Skin epidermis (tissue), 12 donors: ENCODE results near the gene MIOS.
"Not testable (repeated sequence)": the region's sequence is repeated elsewhere in the genome, so short reads cannot be mapped to it uniquely, and the experiment has no call there.

ENCODE experiments used
- H3K27ac ChIP-seq, 21 experiments: fragments of 200-600 bp; sonication (generic) in 11 of 21; one replicate each; pipeline ENCODE4 v1.5.0; 2020; ENCODE audit warnings: mild to moderate bottlenecking in 3 of 21, inconsistent platforms in 2 of 21, moderate library complexity in 2 of 21
- H3K4me3 ChIP-seq, 7 experiments: fragments of 200-600 bp; sonication (generic) in 2 of 7; one replicate each; pipeline ENCODE4 v1.5.0; 2020; ENCODE audit warnings: inconsistent platforms in 2 of 7, mild to moderate bottlenecking in 2 of 7, moderate library complexity in 1 of 7

Gene MIOS

DNA sequence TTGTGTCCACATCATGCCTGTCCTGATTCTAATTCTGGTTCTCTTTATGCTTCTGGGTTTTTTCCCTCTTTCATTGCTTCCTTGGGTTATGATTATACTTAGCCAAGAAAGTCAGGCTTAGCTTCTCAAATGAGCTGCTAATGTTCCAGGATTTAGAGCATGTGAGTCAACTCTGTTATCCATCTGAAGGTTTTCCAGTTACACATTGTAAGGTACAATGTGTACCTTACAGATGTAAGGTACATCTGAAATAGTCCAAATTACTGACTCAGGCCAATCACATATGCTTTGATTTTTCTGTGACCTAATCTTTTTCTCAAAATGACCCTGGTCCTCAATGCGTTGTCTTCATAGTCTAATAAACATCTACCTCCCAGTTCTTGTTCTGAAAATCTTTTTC is 13.3 kb upstream of the MIOS start:
- Histone ChIP-seq H3K4me3 (no peak overlapping the region), H3K27ac (peak overlapping the region in 1 of 21 experiments; percentile 10)

DNA sequence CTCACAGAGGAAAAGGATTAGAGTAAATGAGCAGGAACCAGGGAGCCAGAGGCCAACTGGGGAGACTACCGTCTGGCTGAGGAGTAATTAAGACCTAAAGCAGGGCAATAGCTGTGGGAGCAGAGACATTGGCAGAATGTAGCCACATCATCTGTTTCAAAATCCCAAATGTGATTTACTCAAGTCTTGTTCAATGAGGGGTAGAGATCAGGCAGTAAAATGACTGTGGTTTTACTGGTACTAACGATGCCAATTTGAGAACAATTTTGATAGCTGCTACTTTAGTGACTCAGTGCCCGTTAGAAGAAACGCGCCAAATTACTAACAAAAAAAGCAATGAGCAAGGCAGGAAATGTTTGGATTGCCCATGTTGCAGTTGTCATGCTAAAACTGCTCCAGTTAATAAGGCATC is 12.7 kb upstream of the MIOS start:
- H3K4me3 ChIP-seq = no peak overlapping the region
- peak overlapping the region in 3 of 21 experiments; percentile 10 to 32 (median 22) for H3K27ac ChIP-seq

DNA sequence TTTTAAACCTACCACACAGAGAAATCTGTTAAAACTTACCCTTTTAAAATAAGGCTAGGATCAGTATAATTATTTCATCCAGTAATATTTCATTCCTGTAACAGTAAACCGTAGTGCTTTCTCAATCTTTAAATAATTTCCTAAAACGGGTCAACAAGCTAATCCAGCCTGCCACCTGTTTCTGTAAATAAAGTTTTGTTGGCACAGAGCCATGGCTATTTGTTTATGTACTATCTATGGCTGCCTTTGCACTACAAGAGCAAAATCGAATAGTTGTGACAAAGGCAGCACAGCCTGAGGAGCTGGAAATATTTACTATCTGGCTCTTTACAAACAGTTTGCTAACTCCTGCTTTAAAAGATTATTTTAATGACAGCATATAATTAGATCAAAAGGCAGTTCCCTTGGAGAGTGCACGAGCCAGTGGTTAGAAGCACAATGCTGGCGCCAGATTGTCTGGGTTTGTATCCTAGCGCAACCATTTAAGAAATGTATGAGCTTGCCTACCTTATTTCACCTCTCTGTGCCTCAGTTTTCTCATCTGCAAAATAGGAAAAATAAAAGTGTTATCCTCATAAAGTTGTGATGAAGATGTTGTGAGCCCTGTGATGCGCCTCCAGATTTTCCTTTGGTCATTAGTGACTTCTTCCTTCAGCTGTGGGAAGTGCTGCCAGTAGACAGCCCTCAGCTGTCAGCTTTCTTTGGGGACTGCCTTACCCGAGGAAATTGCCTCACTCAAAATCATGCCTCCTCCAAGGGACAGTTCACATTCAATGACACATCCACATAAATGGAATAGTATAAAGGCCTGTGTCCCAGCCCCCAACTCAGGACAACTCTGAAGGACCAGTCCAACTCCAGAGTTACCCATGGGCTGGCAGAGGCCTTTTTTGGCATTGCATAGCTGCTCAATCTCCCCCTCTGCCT is 11.8 kb upstream of the MIOS start:
- H3K4me3 ChIP-seq = no peak overlapping the region

DNA sequence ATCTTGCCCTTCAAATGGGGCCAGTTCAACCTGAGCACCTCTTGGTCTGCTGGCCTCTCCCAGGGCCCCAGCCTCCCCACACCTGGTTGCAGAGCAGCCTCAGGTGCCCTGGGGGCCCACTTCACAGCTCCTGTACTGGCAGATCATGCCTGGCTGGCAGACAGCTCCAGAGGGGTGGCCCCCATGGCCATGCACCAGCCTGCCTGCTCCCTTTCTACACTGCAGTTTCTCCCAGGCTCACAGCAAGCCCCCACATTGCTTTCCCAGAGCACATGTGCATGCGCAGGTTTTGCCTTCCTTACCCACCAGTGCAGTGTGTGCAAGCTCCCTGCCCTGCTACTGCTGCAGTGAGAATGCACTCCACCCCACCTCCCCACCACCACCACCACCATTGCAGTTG is 9.8 kb upstream of the MIOS start:
- Histone ChIP-seq H3K4me3 (no peak overlapping the region), H3K27ac (no peak overlapping the region)

More for the DNA sequence above, 11.8 kb upstream of the MIOS start:
- no peak overlapping the region for H3K27ac ChIP-seq

DNA sequence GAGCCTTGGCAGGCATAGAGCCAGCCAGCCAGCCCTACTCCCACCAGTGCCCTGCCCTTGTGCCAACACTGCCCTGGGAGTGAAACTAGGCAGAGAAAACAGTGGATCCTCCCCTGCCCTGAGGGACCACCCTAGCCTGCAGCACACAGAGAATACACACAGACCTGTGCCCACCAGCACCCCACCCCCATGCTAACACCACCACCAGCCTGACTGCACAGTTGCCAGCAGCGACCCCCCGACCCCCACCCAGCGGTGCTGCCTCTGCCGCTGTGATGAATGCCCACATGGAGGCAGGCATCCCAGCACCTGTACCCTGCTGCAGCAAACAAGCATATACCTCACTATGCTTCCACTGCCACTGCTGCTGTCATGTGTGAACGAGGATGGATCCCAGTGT is 9.4 kb upstream of the MIOS start:
- no peak overlapping the region for H3K4me3 ChIP-seq
- no peak overlapping the region for H3K27ac ChIP-seq

DNA sequence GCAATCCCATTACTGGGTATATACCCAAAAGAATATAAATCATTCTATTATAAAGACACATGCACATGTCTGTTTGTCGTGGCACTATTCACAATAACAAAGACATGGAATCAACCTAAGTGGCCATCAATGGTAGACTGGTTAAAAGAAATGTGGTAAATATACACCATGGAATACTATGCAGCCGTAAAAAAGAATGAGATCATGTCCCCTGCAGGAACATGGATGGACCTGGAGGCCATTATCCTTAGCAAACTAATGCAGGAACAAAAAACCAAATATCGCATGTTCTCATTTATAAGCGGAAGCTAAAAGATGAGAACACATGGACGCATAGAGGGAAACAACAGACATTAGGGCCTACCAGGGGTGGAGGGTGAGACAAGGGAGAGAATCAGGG is 5.1 kb upstream of the MIOS start:
- H3K4me3 ChIP-seq, H3K27ac ChIP-seq: not testable (repeated sequence)

DNA sequence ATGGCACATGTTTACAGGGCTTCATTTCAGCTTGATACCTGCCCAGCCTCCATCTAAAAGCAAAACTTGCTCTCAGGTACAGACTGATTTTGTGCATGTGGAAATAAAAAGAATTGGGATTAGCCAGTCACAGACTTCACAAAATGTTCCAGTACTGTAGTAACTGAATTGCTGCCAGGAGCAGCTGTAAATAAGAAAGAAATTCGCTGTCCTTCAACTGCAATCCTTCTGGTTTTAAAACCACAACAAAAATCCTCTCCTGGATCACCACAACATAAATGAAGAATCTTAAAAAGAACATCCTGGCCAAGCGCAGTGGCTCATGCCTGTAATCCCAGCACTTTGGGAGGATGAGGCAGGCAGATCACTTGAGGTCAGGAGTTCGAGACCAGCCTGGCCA is 3.9 kb upstream of the MIOS start:
- Histone ChIP-seq H3K4me3 (no peak overlapping the region), H3K27ac (peak overlapping the region in 1 of 21 experiments; percentile 8)

DNA sequence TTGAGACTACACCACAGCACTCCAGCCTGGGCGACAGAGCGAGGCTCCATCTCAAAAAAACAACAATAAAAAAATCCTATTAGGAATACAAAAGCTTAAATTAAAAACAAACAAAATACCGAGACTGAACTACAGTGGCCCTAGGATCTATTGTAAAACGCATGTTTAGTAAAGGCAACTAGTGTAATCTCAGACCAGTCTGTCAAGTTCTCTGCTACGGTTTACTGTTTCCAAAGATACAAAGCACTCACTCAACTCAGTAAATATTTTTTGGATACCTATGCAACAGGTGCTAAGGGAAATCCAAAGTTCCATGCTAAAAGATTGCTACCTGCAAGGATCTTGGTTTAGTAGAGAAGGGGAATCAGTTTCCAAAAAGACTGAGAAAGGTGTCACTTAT is 3.4 kb upstream of the MIOS start:
- peak overlapping the region in 2 of 21 experiments; percentile 8 to 44 for H3K27ac ChIP-seq
- H3K4me3 ChIP-seq = no peak overlapping the region

DNA sequence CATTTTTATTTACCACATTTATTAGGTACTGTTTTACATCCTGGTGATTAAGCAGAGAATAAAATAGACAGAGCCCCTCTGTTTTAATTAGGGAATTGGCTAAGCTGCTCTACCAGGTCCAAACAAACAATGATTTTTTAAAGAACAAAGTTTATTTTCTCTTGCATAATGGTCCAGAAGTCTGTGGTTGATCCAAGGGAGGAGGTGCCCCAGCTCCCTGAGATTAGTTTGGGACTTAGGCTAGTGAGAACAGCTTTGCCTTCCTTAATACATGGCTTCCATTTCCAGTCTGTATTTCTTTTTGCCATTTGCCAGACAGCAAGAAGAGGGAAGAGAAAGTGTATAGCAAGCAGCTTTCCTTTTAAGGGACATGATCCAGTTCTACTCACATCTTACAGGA is 2.9 kb upstream of the MIOS start:
- Histone ChIP-seq H3K4me3 (no peak overlapping the region), H3K27ac (peak overlapping the region in 5 of 21 experiments; percentile 8 to 62 (median 19))

DNA sequence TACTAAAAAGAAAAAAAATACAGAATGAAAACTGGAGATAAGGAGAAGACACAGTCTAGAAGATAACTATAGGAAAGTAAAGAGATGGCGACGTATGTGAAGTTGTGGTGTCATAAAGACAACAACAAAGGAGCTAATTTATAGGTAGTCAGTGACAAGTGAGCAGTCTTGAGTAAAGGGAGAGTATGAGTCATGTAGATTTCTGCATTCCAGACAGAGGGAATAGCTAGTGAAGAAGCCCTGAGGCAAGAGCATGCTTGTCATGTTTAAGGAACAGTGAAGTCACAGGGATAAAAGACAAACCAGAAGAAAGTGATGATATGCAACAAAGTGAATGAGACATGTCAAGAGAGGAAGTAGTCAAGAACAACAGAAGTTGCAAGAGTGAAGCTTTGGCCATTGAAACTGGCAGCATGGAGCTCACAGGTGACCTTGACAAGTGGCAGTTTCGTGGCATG is 2.3 kb upstream of the MIOS start:
- H3K4me3 ChIP-seq = no peak overlapping the region
- peak overlapping the region in 3 of 21 experiments; percentile 19 to 62 (median 44) for H3K27ac ChIP-seq

DNA sequence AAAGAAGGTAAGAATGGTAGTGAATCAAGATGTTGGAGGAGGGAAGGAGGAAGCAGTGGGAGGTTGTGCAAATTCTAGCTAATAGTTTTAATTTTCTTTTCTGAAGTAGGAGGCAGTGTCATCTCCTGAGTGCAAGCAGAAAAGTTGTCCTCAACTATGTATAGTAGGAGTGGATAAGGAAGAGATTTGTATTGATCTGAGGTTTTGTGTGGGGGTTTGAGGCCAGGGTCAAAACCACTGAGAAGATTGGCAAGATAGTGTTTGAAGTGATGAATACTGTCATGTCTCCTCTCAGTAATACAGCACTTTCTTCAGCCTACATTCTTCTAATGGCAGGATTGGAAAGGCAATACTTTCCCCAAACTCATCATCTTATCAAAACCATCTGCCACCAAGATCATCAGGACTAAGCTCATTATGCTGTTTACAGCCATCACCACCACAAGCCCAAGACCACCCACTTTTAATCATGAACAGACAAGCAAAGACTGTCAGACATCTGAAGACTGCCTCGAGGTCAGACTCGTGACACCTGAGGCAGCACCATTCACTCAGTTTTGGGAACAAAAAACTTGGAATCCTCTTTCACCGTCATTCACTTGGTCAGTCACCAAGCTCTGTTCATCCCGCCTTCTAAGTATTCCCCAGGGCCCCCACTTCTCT is 1.5 kb upstream of the MIOS start:
- Histone ChIP-seq H3K4me3 (no peak overlapping the region), H3K27ac (peak overlapping the region in 6 of 21 experiments; percentile 89 to 98 (median 96))

DNA sequence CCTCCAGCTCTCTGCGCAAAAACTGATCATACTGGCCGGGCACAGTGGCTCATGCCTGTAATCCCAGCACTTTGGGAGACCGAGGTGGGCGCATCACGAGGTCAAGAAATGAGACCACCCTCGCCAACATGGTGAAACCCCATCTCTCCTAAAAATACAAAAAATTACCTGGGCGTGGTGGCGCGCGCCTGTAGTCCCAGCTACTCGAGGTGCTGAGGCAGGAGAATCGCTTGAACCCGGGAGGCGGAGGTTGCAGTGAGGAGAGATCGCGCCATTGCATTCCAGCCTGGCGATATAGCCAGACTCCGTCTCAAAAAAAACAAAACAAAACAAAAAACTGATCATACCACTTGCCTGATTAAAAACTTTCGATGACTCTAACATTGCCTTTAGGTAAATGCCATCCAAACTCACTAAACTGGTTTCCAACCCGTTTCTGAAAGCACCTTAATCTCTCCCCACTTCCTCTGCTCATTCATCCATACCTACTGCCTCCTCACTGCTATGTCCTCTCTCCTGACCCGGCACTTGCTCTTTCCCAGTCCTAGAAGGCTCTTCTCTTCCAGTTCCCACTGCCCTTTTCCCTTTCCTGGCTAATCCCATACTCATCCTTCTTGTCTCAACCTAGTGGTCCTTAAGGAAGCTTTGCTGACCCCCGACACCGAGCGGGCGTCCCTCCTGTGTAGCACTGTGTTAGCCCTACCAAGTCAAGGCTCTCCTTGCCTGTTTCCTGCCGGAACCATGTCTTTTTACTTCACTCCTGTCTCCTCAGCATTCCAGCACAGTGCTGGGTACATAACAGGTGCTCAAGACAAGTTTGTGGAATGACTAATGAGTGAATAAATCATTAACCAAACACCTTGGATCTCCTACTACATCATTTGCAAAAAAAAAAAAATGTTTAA is 686 bp upstream of the MIOS start:
- Histone ChIP-seq H3K4me3 (peak overlapping the region; percentile 65 to 96 (median 88)), H3K27ac (peak overlapping the region; percentile 89 to 99 (median 96))

DNA sequence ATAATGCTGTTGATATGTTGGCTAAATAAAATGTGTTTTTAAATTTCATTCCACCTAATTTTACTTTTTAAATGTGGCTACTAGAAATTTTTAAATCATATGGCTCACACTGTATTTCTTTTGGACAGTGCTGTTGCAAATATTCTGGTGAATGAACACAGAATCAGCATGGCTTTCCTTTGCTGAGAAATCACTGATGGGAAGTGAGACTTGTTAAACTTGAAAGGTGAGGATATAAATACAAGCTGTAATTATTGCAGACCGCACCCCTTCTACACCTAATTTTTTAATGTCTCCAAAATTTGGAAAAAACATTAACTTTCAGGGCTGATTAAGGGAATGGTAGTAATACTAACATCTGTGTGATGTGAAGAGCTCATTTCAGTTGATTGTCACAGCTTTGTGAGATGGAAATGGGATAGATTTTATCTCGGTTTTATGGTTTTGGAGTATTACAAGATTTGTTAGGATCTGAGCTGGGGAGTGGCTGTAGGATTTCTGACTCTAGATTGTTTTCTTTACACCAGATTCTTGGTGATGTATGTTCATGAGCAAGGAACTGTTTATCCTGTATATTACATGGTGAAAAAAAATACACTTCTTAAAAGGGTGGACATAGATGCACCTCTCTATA is 1.3 kb downstream of the MIOS start:
- peak overlapping the region; percentile 65 to 96 (median 88) for H3K4me3 ChIP-seq
- H3K27ac ChIP-seq = peak overlapping the region in 16 of 21 experiments; percentile 4 to 99 (median 96)

DNA sequence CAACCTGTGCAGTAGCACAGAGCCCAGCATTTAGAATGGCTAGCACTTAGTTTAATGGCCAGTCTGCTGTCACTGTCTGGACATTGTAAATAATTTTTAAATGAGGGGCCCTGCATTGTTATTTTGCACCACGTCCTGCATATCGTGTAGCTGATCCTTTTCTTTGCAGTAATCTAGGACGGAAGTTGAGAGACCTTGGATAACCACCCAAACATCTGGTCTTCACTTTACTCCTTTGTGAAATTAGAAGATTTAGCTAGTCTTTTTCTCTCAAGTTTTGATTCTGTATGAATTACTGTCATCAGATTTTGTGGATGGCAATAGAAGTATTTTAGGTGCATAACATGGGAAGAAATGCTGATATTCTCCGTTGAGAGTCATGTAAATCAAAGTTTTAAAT is 1.9 kb downstream of the MIOS start:
- peak overlapping the region in 2 of 7 experiments; percentile 88 to 95 for H3K4me3 ChIP-seq
- peak overlapping the region in 7 of 21 experiments; percentile 4 to 89 (median 14) for H3K27ac ChIP-seq

DNA sequence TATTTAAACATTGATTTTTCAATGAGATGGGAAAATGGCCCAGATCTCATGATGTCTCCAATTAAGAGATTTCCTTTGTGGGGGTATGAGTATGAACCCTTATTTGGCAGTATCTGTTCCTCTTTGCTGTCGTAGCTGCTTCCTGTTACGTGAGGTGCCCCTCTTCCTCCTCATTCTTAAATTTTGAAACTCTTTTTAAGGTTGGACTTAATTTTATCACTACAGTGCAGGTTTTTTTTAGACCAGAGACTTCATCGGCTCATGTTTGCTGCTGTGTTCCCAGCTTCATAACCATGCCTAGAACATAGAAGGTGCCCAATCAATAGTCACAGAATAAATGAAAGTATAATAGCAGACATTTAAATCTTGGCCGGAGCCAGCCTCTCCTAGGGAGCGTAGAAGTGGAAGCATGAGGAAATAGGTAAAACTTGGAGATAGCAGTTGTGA is 2.4 kb downstream of the MIOS start:
- no peak overlapping the region for H3K4me3 ChIP-seq
- H3K27ac ChIP-seq = peak overlapping the region in 10 of 21 experiments; percentile 0 to 89 (median 16)

DNA sequence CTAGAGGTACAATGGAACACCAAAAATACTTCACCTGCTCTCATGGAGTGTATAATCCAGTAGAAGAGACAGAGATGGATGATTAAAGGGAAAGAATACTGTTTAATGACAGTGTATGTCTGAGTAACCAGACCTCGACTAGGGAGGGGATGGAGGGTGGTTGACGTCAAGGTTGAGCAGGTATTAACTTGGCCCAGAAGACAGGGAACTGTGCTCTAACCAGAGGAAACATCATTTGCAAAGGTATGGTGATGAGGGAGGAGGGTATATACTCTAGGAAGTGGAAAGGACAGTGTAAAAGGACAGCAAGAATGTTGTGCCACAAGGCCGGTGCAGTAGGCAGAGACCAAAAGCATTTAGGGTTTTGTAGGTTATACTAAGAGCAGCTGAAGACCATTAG is 2.9 kb downstream of the MIOS start:
- Histone ChIP-seq H3K4me3 (no peak overlapping the region), H3K27ac (peak overlapping the region in 11 of 21 experiments; percentile 0 to 89 (median 13))

DNA sequence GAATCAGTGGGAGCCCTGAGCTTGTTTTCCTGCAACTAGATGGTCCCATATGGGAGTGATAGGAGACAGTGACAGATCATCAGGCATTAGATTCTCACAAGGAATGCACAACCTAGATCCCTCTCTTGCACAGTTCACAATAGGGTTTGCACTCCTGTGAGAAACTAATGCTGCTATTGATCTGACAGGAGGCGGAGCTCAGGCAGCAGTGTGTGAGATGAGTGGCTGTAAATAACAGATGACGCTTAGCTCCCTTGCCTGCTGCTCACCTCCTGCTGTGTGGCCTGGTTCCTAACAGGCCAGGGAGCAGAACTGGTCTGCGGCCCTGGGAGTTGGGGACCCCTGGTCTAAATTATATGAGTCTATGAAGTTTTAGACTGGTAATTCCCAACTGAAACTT is 3.9 kb downstream of the MIOS start:
- peak overlapping the region in 1 of 21 experiments; percentile 35 for H3K27ac ChIP-seq
- H3K4me3 ChIP-seq = no peak overlapping the region

DNA sequence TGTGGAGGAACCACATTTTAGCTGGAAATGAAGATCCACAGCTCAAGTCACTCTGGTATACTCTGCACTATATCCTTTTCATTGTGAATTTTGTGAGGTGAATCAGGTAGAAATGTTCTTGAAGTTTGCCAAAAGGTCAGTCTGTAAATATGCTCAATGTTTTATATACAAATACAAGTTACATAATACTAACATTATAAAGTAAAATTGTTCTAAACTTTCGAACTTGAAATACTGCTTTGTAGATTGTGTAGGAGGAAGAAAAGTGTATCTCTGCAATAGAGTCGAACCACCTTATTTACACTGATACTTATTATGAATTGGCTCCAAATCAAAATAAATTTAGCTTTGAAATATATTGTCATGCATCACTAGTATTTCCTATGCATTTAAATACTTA is 7.0 kb downstream of the MIOS start:
- no peak overlapping the region for H3K27ac ChIP-seq

DNA sequence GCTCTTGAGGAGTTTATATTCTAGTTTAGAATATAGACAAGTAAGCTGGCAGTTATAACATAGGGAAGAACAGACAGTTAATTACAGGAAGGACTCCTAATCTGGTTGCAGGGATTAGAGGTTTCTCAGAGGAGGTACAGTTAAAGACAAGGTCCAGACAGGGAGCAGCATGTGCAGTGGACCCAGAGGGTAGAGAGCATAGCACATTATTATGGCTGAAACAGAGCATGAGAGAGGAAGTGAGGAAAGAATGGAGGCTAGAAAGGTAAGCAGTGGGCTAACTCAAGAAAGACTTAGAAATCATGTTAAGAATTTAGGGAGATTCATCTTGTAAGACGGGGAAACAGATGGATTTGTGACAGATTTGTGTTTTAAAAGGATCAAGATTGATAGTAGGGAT is 9.7 kb downstream of the MIOS start:
- no peak overlapping the region for H3K27ac ChIP-seq
- H3K4me3 ChIP-seq = no peak overlapping the region

More for the DNA sequence above, 7.0 kb downstream of the MIOS start:
- no peak overlapping the region for H3K4me3 ChIP-seq
